ENCODE data around the gene SLC30A2.
A peak's percentile ranks its signal among the peaks of the same experiment; 100 is the strongest.

Gene SLC30A2

GRCh38 chr1:25997828-25998761 lies 47.8 kb downstream of the SLC30A2 start, which contains the start of gene PAFAH2 (continued):
- TF ChIP-seq ZNF174 (tag by site-specific recombination; IDR thresholded peaks at IDR 0.05) (peak; percentile 89), ZNF473 (tag by site-specific recombination; IDR thresholded peaks at IDR 0.05) (no peak), ZSCAN5A (tag by site-specific recombination; IDR thresholded peaks at IDR 0.05) (peak; percentile 89; the same call in 1 of the 2 replicates), ZNF140 (tag by site-specific recombination; IDR thresholded peaks at IDR 0.05) (no peak), ZNF223 (tag by site-specific recombination; IDR thresholded peaks at IDR 0.05) (peak; percentile 82), ZBTB26 (tag by site-specific recombination; optimal IDR thresholded peaks at IDR 0.05) (peak; percentile 71), PRDM10 (tag by site-specific recombination; IDR thresholded peaks at IDR 0.05) (peak; percentile 72), PATZ1 (tag by site-specific recombination; IDR thresholded peaks at IDR 0.05) (peak; percentile 97), BCL6B (tag by site-specific recombination; IDR thresholded peaks at IDR 0.05) (peak; percentile 78), ZNF341 (tag by site-specific recombination; IDR thresholded peaks at IDR 0.05; ENCODE audit: low read depth) (0 out of 2 replicates have a peak, but pooled peaks have one; percentile 31), ZNF398 (tag by site-specific recombination; IDR thresholded peaks at IDR 0.05) (peak; percentile 54), REPIN1 (tag by site-specific recombination; IDR thresholded peaks at IDR 0.05; ENCODE audit: low read depth) (peak; percentile 97), ZEB2 (tag by site-specific recombination; IDR thresholded peaks at IDR 0.05) (peak; percentile 95), GLIS1 (tag by site-specific recombination; IDR thresholded peaks at IDR 0.05) (peak; percentile 73), ZNF488 (tag by site-specific recombination; IDR thresholded peaks at IDR 0.05) (peak; percentile 64; the same call in 1 of the 2 replicates), ZNF529 (tag by site-specific recombination; IDR thresholded peaks at IDR 0.05; ENCODE audit: insufficient replicate concordance) (peak; percentile 31), ZBTB17 (tag by site-specific recombination; IDR thresholded peaks at IDR 0.05) (peak; percentile 96), ZNF792 (tag by site-specific recombination; IDR thresholded peaks at IDR 0.05) (peak; percentile 56; the same call in 1 of the 2 replicates), ZNF18 (tag by site-specific recombination; IDR thresholded peaks at IDR 0.05) (peak; percentile 86; the same call in 1 of the 2 replicates), ZSCAN23 (tag by site-specific recombination; IDR thresholded peaks at IDR 0.05) (peak; percentile 99), ZNF521 (tag by site-specific recombination; IDR thresholded peaks at IDR 0.05) (no peak), PBX3 (CRISPR knock-in tag; IDR thresholded peaks at IDR 0.05) (no peak)
